IPS-NIHi7 (cell line): ENCODE results near the gene BAHCC1.
A peak's percentile ranks its signal among the peaks of the same experiment; 100 is the strongest.

Experiments used
- DNase-seq: peaks from one replicate; pipeline ENCODE4 v3.0.0; 2012; ENCODE audit warnings: mixed read lengths; ENCODE audit errors: extremely low spot score

The BAHCC1 gene

DNA sequence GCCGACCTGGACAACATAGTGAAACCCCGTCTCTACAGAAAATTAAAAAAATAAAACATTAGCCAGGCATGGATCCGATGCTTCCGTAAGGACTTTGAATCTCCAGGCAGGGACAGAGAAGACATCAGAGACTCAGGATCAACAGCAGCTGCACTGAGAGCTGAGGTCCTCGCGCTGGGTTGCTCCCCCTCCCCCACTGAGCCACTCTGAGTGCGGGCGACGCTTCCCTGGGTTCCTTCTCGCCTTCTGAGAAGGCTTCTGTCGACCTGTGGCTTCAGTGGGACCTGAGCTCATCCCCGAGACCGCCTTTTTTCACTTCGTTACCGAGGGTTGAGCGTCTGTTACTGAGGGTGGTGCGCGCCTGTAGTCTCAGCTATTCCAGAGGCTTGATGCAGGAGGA is 96.9 kb downstream of the BAHCC1 start:
- DNase-seq = no peak

DNA sequence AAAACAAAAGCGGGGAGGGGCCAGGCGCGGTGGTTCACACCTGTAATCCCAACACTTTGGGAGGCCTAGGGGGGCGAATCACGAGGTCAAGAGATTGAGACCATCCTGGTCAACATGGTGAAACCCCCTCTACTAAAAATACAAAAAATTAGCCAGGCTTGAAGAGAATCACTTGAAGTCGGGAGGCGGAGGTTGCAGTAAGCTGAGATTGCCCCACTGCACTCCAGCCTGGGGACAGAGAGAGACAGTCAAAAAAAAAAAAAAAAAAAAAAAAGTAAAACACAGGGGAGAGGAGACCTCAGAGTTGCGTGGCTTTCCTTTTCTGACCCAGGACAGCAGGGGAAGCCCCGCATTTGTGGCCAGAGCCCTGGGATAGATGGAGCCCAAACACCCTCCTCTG is 97.4 kb downstream of the BAHCC1 start:
- DNase-seq = no peak

DNA sequence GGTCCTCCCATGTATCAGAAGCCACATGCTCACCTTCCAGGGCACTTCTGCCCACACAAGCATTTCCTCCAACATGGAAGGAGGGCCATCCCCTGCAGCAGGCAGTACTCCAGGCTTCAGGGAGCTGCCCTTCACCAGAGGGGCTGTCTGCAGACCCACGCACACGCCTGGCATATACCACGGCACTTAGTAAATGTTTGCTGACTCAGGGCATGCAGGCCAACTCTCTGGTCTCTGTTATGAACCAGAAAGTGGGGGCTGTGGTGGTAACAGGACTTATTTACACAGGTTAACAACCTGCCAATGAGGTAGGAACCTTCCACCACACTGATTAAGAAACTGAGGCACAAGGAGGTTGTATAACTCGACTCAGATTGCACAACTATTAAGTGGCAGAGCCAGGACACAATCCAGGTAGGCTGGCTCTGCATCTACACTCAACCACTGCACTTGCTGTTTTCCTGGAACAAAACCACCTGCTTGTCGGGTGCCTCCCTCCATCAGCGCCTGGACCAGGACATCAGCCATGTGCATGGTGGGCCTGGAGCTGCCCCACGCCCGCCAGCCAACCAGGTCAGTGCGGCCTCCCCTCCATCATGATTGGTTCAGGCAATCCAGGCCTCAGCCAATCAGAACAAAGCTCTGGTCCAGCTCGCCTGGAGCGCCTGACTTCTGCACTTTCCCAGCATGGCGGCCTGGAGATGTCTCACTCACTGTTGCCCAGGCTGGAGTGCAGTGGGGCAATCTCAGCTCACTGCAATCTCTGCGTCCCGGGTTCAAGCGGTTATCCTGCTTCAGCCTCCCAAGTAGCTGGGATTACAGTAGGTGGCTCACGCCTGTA is 98.2 kb downstream of the BAHCC1 start:
- DNase-seq = no peak

DNA sequence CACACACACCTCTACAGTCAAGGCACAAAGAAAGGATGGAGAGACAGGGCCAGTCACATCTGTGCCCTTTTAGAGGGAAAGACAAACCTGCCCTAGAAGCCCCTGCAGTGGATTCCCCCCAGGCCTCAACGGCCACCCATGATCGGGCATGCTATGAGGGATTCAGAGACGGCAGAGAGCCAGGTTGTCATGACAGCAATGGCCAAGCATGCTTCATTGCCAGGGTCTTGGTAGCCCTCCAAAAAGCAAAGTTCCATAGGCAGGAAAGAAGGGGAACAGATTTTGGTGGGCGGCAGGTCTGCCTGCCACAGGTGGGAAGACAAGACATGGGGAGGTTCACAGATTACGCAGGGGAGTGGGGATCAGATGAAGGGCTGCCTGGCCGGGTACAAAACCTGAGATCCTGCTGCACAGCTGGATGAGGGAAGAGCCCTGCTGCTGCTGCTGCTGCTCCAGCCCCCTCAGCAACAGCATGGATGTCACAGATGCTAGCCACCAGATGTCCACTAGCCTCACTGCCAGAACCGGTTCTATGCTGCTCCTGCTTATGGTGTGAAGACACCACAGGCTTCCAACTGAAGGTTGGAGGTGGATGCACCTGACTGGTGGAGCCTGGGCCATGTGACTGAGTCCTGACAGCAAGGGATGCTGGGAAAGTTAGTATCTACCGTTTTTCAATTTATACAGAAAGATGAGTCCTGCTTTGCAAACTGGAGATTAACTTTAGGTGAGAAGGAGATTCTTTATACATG is 99.5 kb downstream of the BAHCC1 start:
- no peak for DNase-seq

DNA sequence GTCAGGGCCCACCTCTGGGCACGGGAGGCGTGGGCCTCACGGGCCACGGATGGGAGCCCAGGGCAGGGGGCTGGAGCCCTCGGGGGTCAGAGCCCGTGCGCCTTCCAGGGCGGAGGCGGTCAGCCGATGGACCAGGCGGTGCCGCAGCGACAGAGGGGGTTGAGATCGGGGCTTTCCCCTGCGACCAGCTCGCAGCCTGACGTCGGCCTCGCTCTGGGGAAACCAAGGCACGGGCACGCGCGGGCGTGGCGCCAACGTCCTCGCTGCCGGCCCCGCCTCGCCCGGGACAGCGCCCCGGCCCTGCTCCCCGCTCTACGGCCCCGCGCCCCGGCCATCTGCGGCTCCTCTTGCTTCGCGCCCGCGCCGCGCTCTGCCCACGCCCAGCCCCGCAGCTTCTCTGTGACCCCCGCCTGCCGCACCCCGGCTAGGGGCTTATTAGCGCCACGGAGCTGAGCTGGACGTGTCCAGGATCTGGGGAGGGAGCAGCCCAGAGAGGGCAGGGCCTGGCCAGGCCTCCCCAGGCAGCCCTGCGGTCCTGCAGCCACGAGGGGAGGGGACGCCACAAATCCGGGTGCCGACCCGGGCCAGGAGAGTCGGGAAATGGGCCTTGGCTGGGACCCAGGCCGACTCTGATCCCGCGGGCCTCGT is 103.8 kb downstream of the BAHCC1 start:
- no peak for DNase-seq

DNA sequence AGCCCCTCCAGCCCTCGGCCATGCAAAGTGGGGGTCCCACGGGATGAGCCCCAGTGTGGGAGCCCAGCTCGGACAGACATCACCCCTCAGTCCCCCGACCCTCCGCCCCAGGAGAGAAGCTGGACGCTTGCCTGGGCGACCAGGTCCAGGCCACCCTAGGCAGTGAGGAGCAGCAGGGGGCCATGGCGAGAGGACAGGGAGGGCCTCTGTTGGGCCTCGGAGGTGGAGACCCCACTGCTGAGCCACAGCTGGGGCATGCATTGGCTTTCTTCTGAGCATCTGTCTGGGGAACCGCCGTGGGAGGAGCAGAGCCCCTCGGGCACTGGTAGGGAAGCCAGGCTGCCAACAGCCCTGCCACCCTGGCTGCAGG is 104.3 kb downstream of the BAHCC1 start:
- DNase-seq = no peak

DNA sequence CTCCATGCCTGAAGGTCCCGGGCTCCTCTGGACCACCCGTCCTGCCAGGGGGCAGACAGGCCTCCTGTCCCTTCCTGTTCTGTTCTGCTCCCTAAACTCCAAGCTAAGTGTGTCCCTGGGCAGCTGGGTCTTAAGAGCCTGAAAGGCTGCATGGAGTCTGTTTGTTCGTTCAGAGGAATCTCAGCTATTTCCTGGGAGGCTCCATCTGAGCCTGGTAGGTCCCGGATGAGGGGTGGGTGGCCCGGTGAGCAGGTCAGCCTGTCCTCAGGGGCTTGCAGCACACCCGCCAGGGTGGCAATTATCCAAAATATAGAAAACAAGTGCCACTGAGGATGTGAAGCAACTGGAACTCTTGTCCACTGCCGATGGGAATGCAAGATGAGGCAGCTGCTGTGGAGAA is 104.8 kb downstream of the BAHCC1 start:
- DNase-seq = no peak

DNA sequence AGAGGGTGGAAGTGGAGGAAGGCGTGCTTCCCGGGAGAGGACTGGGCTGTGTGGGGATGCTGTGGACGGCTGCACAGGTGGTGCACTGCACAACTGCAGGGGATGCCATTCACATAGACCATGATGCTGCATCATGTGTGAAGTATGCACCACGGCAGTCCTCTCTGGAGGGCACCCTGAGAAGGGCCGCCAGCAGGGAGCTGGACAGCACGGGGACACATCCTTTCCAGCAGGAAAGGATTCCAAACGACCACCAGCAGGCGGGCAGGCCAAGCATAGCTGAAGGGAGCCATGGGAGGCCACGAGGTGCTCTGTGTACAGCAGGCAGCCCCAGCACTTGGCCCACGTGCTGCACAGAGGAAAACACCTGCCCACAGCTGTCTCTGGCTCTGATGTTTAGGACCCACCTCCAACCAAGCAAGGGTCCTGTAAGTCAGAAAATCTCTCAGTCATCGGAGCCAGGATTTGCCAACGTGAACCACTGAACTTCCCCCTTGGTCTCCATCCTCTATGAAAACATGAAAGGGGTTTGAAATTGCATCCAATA is 107.3 kb downstream of the BAHCC1 start:
- DNase-seq = no peak

DNA sequence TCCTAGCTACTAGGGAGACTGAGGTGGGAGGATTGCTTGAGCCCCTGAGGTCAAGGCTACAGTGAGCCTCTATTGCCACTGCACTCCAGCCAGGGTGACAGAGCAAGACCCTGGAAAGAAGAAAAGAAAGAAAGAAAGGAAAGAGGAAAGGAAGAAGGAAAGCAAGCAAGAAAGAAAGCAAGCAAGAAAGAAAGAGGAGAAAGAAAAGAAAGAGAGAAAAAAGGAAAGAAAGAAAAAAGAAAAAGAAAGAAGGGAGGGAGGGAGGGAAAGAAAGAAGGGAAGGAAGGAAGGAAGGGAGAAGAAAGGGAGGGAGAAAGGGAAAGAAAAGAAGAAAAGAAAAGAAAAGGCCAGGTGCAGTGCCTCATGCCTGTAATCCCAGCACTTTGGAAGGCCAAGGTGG is 108.4 kb downstream of the BAHCC1 start:
- no peak for DNase-seq

DNA sequence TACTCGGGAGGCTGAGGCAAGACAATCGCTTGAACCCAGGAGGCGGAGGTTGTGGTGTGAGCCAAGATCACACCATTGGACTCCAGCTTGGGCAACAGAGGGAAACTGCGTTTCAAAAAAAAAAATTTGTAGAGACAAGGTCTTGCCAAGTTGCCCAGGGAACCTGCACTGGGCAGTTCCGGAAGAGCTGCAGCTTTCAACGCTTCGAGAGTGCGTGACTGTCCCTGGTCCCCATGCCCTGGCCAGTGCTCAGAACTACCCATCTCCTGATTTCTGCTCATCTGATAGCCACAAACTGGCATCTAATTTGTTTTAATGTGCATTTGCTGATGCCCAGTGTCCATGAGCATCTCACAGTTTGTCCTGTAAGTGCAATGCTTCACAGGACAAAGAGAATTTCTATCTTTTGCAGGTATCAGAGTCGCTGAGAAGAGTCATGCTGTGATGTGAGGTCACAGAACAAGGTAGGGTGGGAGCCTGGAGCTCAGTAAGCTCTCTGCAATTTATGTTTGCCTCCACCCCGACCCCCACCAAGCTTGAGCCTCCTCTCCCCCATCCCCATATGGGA is 113.5 kb downstream of the BAHCC1 start:
- no peak for DNase-seq

DNA sequence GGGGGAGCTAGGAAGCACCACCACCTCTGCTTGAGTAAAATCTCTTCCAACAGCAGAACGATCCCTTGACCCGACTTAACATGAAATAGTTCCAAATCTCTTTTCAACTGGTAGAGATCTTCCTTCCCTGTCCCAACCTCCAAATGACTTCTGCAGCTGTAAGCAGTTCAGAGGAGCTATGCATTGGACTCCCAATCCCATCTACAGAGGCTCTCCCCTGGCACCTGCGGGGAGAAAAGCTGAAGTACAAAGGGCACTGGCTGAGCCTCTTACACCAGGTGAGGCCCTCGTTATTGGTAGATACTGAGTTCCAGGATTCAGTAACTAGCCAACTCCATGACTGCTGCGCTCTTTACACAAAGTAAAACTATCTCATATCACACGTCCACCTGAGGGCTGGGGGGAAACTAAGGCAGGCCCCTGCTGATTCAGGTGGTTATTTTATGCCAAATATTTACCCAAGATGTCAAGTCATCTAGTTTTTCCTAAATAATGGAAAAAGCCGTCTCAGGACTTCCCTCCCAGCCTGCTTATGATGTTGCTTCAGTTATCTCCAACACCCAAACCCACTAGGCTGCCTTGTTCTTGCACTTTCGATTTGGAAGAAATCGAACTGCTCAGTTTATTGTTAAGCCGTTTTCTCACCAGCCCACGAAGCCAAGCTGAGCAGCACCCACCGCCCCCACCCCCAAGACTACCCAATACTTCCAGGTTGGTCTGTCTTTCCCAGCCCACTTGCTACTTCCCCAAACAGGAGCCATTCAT is 114.1 kb downstream of the BAHCC1 start:
- DNase-seq = no peak

DNA sequence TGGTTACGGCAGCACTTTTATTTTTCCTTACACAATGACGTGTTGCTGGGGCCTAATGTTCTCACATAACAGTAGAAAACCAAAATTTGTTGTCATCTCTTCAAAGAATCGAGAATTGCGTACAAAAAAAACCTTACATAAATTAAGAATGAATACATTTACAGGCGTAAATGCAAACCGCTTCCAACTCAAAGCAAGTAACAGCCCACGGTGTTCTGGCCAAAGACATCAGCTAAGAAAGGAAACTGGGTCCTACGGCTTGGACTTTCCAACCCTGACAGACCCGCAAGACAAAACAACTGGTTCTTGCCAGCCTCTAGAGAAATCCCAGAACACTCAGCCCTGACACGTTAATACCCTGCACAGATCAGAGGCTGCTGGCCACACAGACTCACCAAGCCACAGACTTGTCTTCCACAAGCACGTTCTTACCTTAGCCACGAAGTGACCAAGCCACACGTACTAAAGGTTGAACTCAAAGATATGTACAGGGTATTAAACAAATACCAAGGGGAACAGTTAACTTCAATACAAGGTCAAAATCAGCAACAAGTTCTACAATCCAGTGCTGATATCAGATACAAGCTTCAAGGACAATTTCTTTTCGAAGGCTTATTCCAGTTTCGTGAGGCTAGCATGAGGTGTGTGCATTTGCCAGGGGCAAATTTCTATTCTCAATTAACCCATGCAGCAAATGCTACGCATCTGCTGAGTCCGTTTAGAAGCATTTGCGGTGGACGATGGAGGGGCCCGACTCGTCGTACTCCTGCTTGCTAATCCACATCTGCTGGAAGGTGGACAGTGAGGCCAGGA is 114.9 kb downstream of the BAHCC1 start:
- no peak for DNase-seq

DNA sequence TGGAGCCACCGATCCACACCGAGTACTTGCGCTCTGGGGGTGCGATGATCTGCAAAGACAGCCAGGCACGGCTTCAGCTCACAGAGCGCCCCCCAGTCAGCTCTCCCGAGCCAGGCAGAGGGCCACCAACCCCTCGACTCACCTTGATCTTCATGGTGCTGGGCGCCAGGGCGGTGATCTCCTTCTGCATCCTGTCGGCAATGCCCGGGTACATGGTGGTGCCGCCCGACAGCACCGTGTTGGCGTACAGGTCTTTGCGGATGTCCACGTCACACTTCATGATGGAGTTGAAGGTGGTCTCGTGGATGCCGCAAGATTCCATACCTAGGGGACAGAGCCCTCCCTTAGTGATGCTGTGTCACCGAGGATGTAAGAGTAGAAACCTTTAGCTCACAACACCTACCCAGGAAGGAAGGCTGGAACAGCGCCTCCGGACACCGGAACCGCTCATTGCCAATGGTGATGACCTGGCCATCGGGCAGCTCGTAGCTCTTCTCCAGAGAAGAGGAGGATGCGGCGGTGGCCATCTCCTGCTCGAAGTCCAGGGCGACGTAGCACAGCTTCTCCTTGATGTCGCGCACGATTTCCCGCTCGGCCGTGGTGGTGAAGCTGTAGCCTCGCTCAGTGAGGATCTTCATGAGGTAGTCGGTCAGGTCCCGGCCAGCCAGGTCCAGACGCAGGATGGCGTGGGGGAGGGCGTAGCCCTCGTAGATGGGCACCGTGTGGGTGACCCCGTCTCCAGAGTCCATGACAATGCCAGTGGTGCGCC is 115.7 kb downstream of the BAHCC1 start:
- no peak for DNase-seq

DNA sequence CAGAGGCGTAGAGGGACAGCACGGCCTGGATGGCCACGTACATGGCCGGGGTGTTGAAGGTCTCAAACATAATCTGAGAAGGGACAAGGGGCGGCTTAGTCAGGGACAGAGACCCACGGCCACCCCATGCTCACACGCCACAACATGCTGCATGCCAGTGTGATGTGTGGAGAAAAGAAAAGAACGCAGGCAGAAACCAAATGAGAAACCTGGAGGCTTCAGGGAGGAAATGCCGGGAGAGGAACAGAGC is 116.2 kb downstream of the BAHCC1 start:
- no peak for DNase-seq

DNA sequence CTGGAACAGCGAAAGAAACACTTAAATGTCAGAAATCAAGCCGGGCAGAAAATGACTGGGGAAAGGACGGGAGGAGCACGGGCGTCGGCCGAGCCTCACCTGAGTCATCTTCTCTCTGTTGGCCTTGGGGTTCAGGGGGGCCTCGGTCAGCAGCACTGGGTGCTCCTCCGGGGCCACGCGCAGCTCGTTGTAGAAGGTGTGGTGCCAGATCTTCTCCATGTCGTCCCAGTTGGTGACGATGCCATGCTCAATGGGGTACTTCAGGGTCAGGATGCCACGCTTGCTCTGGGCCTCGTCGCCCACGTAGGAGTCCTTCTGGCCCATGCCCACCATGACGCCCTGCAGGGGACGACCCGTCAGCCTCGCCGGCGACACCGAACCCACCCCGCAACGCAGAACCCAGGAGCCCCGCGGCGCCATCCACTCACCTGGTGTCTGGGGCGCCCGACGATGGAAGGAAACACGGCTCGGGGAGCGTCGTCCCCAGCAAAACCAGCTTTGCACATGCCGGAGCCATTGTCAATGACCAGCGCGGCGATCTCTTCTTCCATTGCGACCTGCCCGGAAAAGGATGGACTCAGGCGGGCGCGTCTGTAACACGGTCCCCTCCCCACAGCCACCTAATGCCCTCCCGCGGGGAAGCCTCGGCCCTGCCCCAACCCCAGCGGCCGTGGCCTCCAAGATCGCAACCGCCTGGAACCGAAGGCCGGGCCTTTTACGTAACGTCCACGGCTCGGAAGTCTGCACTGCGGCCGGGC is 116.7 kb downstream of the BAHCC1 start:
- DNase-seq = no peak

DNA sequence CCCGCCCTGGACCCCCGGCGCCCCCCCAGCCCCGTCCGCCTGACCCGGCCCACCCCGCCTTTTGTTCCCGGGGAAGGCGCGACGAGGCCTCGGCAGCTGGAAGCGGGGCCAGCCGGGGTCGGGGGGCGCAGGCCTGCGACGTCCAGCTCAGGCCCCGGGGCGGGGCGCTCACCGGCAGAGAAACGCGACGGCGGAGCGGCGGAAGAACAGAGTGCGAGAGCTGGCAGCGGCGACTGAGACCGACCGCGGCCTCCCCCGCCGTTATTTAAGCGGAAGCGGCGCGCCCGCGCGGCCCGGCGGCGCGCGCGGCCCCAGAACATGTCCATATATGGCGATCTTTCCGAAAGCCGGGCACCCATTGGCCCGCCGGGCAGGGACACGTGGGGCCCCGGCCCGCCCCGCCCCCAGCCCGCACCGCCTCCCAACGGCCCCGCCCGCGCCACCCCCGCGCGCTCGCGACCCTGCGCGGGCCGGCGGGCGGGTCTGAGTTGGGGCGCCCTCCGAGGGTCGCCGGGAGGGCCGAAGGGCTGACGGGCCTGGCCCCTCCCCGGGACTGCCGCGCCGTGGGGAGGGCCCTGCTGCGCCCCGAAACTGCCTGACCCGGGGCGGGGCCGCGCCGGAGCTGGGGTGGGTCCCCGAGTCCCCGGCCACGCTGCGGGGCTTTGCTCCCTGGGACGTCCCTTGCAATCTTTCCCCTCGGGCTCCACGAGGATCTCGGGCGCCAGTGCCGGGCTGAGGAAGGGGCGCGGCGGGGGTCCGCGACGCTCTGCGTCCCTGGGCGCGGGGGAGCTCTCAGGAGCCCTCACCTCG is 117.5 kb downstream of the BAHCC1 start, which contains the start of gene ACTG1:
Gene ACTG1 (minus strand): TSS at position 238 of the 810 bp plus-strand sequence. CDS start 445 bp downstream, outside the sequence.
- DNase-seq = peak; percentile 83

DNA sequence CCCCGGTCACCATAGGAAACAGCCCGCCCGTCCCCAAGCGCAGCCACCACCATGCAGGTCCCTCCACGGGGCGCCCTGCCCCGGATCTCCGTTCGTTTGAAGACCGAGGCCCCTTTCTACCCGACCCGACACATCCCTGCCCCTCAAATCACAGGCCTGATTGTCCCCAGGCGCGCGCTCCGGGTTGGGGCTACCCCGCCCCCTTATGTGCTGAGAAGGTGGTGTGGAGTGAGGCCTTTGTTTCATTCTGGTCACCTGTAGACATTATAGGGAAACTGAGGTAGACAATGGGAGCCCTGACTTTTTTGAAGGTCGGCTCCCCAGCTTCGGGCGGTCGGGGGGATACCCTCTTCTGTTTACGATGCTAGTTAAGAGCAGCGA is 118.1 kb downstream of the BAHCC1 start:
- DNase-seq = no peak

DNA sequence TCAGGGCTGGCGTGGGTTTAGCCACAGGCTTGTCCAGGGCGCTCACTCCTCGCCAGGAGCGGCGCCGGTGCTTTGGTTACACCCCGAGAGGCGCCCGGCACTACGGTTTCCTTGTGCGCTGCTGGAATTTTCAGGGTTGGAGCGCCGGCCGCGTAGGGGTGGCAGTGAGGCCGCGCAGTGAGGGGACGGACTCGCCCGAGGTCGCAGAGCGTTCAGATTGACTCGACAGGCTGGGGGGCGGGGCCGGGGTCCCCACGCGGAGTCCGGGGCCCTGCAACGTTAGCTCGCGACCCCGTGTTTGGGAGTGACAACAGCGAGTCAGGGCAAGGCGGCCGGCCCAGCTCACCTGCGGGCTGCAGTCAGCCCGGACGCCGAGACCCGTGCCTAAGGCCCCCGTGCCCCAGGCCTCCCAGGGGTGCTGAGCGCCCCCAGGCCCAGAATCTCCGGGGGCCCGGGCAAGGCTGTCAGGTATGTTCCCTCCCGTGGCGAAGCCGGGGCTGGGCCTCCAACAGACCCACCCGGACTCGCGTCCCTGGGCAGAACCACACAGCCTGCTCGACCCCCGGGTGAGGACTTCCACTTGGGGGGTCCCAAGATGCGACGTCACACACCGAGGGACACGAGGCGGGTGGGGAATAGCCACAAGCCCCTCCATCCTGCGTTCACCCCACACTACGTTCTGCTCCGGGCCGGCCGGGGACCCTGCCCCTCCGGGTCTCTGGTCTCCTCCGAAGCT is 118.7 kb downstream of the BAHCC1 start:
- no peak for DNase-seq
